DOHH2 (cell line): ENCODE data around the gene AHCY.

Experiments
- CTCF ChIP-seq: fragments of 200-600 bp; sonication (generic); IDR thresholded peaks from one replicate; pipeline ENCODE4 v1.5.1; 2014; ENCODE audit warnings: antibody characterized with exemption, mild to moderate bottlenecking, low read depth, low read length; ENCODE audit not compliant: poor library complexity, severe bottlenecking
- EZH2phosphoT487 ChIP-seq: fragments of 200-600 bp; sonication (generic); IDR thresholded peaks from 2 replicates; pipeline ENCODE4 v1.6.1; 2017; ENCODE audit warnings: borderline replicate concordance, mild to moderate bottlenecking, antibody characterized with exemption, low read length, moderate library complexity, mixed read lengths

GRCh38 chr20:34299556-34300255 is 3.4 kb downstream of the AHCY start:
- TF ChIP-seq CTCF (no peak), EZH2phosphoT487 (no peak)
